ENCODE measurements around the gene ARSI.

ARSI gene

DNA sequence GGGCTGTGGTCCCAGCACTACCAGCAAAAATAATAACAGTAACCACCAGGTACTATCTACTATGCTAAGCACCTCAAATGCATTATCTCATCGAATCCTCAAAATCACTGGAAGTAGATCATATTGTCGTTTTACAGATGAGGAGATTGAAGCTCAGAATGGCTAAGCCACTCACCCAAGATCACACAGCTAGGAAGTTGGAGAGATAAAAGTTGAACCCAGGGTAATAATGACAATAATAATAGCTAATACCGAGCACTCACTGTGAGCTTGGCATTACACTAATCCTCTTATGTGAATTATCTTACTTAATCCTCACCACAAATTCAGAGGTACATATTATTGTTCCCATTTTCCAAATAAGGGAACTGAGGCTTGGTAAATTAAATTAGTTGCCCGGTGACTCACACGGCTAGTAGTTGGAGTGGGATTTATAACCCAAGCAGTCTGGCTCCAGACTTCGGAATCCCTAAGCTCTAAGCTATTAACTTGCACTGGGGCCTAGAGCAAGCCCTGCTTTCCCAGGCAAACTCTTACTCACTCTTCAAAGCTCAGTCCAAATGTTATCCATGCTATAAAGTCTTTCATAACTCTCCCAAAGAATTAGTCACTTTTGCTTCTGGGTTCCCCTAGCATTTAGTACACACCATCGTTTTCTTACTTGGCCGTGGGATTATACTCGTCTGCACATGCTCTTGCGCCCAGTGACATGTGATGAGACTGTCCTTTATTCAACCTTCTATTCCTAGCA, 3.8 kb downstream of the ARSI start:
- no peak overlapping the region for H3K4me3 ChIP-seq (ENCODE audit: low read depth, low read length)
- no peak for TF ChIP-seq CTCF (IDR thresholded peaks at IDR 0.05; ENCODE audit: low read depth, low read length)

DNA sequence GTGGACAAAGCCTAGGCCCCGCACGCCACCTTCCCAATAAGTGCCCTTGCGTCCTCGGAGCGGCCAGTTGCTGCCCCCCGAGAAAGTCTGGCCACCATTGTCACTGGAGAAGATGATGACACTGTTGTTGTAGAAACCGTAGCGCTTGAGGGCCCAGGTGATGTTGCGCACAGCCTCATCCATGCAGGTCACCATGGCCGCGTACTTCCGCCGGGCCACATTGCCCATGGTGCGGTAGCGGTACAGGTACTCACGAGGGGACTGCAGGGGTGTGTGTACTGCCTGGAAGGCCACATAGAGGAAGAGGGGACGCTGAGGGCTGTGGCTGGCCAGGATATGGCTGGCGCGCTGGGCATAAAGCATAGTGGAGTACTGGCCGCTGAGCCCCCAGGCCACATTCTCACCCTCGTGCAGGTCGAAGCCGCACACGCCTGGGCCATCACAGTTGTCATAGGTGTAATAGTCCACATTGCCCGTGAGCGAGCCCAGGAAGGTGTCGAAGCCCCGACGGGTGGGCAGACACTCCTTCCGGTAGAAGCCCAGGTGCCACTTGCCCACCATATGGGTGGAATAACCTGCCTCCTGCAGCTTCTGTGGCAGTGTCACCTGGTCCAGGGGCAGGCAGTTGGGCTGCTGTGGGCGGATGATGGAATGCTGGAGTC, 4.6 kb downstream of the ARSI start:
- no peak overlapping the region for H3K4me3 ChIP-seq (ENCODE audit: low read depth, low read length)
- no peak for TF ChIP-seq CTCF (IDR thresholded peaks at IDR 0.05; ENCODE audit: low read depth, low read length)

- no peak for TF ChIP-seq CTCF (IDR thresholded peaks at IDR 0.05; ENCODE audit: low read depth, low read length)
- no peak overlapping the region for H3K4me3 ChIP-seq (ENCODE audit: low read depth, low read length)
Observed at GRCh38 chr5:150297236-150297890, 5.3 kb downstream of the ARSI start.

DNA sequence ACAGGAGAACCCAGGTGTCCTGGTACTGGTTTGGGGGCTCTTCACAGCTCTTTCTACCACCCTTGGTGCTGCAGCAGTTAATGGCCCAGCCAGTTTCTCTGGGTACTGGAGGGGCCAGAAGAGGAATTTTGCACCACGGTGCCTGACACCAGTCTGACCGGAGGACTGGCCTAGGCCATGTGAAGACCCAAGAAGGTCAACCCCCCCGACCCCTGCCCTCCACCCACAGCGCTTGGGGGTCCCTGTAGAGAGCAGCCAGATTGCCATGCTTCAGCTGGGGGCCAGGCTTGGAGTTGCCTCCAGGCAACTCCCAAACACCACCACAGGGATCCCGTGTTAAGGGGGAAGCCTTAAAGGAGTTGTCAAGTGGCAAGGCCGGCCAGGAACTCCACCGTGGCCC, 6.2 kb downstream of the ARSI start:
- H3K4me3 ChIP-seq (ENCODE audit: low read depth, low read length): no peak overlapping the region
- no peak for TF ChIP-seq CTCF (IDR thresholded peaks at IDR 0.05; ENCODE audit: low read depth, low read length)

- no peak overlapping the region for H3K4me3 ChIP-seq (ENCODE audit: low read depth, low read length)
- no peak for TF ChIP-seq CTCF (IDR thresholded peaks at IDR 0.05; ENCODE audit: low read depth, low read length)
Observed at GRCh38 chr5:150295741-150296486, 6.8 kb downstream of the ARSI start.

- no peak for TF ChIP-seq CTCF (IDR thresholded peaks at IDR 0.05; ENCODE audit: low read depth, low read length)
- H3K4me3 ChIP-seq (ENCODE audit: low read depth, low read length): no peak overlapping the region
Observed at GRCh38 chr5:150295172-150295634, 7.5 kb downstream of the ARSI start.

Measured in WI38 (cell line).